ENCODE data around the gene VRK2. TPM values are rescaled to one million over a fixed set of nuclear protein-coding genes. Genes with fewer than 3 reads are reported as not detected.

The VRK2 gene
- total RNA-seq, 1 experiment from 2014 or later: 27.6 TPM

- ChIA-PET POLR2A (ENCODE audit: unreplicated experiment) (no interaction called here), CTCF (no interaction called here)
- H3K27ac ChIP-seq (ENCODE audit: low read length): no peak overlapping the region
- H4K20me1 ChIP-seq (ENCODE audit: low read length): no peaks in the 10 kb centered on the region
- no peak for TF ChIP-seq EZH2phosphoT487 (IDR thresholded peaks at IDR 0.05; ENCODE audit: borderline replicate concordance, low read length)
- no peak for TF ChIP-seq EZH2 (IDR thresholded peaks at IDR 0.05; ENCODE audit: low read length, unreplicated experiment)
- TF ChIP-seq CTCF (conservative IDR thresholded peaks at IDR 0.05; ENCODE audit: low read depth, low read length): no peak
- no peaks in the 10 kb centered on the region for H3F3A ChIP-seq (ENCODE audit: low read length, unreplicated experiment)
- no peaks in the 10 kb centered on the region for H3K36me3 ChIP-seq (ENCODE audit: low read depth, low read length)
- intact Hi-C loops (cut with micrococcal nuclease): no loop called here
- peaks cover 10% of the 10 kb centered on the region for H3K4me1 ChIP-seq (ENCODE audit: insufficient read depth, low read length)
- H3K27me3 ChIP-seq (ENCODE audit: low read length): no peaks in the 10 kb centered on the region
- ATAC-seq (no peak), DNase-seq (no peak)
- BruUV-seq (replicated peaks): no TSS peak
- H3K9me3 ChIP-seq (ENCODE audit: low read length): no peaks in the 10 kb centered on the region
- no peaks in the 10 kb centered on the region for H3K79me2 ChIP-seq (ENCODE audit: low read length)
- no peak overlapping the region for H3K9ac ChIP-seq (ENCODE audit: low read length)
- no peak overlapping the region for H2AFZ ChIP-seq (ENCODE audit: low read length)
- H3K4me2 ChIP-seq (ENCODE audit: low read length): no peak overlapping the region
- no peaks in the 10 kb centered on the region for H3K9me2 ChIP-seq (replicated peaks; ENCODE audit: low read length)
- no peak overlapping the region for H3K4me3 ChIP-seq (ENCODE audit: low read length)
Observed at GRCh38 chr2:58006952-58007284, 39.7 kb upstream of the VRK2 start.

DNA sequence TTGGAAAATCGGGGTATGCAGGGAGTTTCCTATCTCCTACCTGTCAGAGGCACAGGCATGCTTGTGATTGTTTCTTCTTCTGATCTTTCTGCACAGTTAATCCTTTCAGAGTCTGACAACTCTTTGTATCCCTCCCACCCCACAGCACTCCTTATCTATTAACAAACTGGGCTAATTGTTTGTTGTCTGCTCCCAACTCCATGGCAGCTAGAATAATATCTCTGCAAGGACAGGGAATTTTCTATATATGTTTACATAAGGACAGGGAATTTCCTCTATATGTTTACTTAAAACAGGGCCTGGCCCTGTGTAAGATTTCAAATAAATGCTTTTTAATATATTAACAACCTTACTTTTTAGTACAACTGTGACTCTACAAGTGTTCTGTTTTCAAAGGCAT is 36.0 kb upstream of the VRK2 start:
- H2AFZ ChIP-seq (ENCODE audit: low read length): 0 out of 2 replicates have a peak overlapping the region, but pooled peaks have one; percentile 36
- no peaks in the 10 kb centered on the region for H3F3A ChIP-seq (ENCODE audit: low read length, unreplicated experiment)
- peak overlapping the region; percentile 50 for H3K27ac ChIP-seq (ENCODE audit: low read length)
- no TSS peak for BruUV-seq (replicated peaks)
- ChIA-PET POLR2A (ENCODE audit: unreplicated experiment) (no interaction called here), CTCF (no interaction called here)
- no peaks in the 10 kb centered on the region for H3K9me3 ChIP-seq (ENCODE audit: low read length)
- no peaks in the 10 kb centered on the region for H3K9me2 ChIP-seq (replicated peaks; ENCODE audit: low read length)
- peak; percentile 95 for ATAC-seq
- no peak overlapping the region for H3K9ac ChIP-seq (ENCODE audit: low read length)
- TF ChIP-seq CTCF (conservative IDR thresholded peaks at IDR 0.05; ENCODE audit: low read depth, low read length) (no peak), EZH2 (IDR thresholded peaks at IDR 0.05; ENCODE audit: low read length, unreplicated experiment) (no peak), EZH2phosphoT487 (IDR thresholded peaks at IDR 0.05; ENCODE audit: borderline replicate concordance, low read length) (no peak)
- H3K27me3 ChIP-seq (ENCODE audit: low read length): no peaks in the 10 kb centered on the region
- H3K4me3 ChIP-seq (ENCODE audit: low read length): no peak overlapping the region
- H4K20me1 ChIP-seq (ENCODE audit: low read length): no peaks in the 10 kb centered on the region
- 0 out of 2 replicates have a peak overlapping the region, but pooled peaks have one; percentile 37 for H3K4me2 ChIP-seq (ENCODE audit: low read length)
- no peaks in the 10 kb centered on the region for H3K36me3 ChIP-seq (ENCODE audit: low read depth, low read length)
- intact Hi-C loops (cut with micrococcal nuclease): no loop called here
- peaks cover 10% of the 10 kb centered on the region for H3K4me1 ChIP-seq (ENCODE audit: insufficient read depth, low read length)
- no peaks in the 10 kb centered on the region for H3K79me2 ChIP-seq (ENCODE audit: low read length)
- peak; percentile 40 for DNase-seq

DNA sequence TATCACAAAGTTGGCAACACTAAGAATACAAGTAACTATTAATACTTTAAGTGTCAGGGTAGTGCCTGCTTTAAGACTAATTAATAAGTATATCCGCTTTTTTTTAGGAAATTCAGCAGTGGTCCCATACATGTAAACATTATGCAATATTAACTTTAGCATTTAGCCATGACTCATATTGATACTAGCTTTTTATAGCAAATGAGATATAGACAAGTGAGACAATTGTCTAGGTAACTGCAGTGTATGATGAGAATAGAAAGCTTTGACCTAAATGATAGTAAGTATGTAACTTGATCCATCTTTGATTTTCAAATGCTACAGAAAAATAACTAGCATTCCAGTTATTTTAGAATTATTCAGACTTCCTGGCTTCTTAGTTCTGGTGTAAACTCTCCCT is 27.4 kb upstream of the VRK2 start:
- ChIA-PET POLR2A (ENCODE audit: unreplicated experiment) (no interaction called here), CTCF (no interaction called here)
- Histone ChIP-seq H3K9me2 (replicated peaks; ENCODE audit: low read length) (no peaks in the 10 kb centered on the region), H3K4me1 (ENCODE audit: insufficient read depth, low read length) (peaks cover 15% of the 10 kb centered on the region), H4K20me1 (ENCODE audit: low read length) (no peaks in the 10 kb centered on the region), H3K79me2 (ENCODE audit: low read length) (no peaks in the 10 kb centered on the region), H3K27ac (ENCODE audit: low read length) (no peak overlapping the region), H3F3A (ENCODE audit: low read length, unreplicated experiment) (no peaks in the 10 kb centered on the region), H3K9ac (ENCODE audit: low read length) (no peak overlapping the region), H3K36me3 (ENCODE audit: low read depth, low read length) (no peaks in the 10 kb centered on the region), H3K9me3 (ENCODE audit: low read length) (no peaks in the 10 kb centered on the region), H3K4me3 (ENCODE audit: low read length) (no peak overlapping the region), H3K4me2 (ENCODE audit: low read length) (peak overlapping the region; percentile 13; the same call in 1 of the 2 replicates), H3K27me3 (ENCODE audit: low read length) (no peaks in the 10 kb centered on the region), H2AFZ (ENCODE audit: low read length) (no peak overlapping the region)
- intact Hi-C loops (cut with micrococcal nuclease): loop anchor here (2.0 kb wide), 1 partner anchor 38 kb away; no protein-coding TSS in a partner anchor
- BruUV-seq (replicated peaks): no TSS peak
- ATAC-seq (peak; percentile 84), DNase-seq (peak; percentile 42)
- TF ChIP-seq EZH2phosphoT487 (IDR thresholded peaks at IDR 0.05; ENCODE audit: borderline replicate concordance, low read length) (no peak), EZH2 (IDR thresholded peaks at IDR 0.05; ENCODE audit: low read length, unreplicated experiment) (no peak), CTCF (conservative IDR thresholded peaks at IDR 0.05; ENCODE audit: low read depth, low read length) (no peak)
